Uterus (tissue), 2 donors: Measurements from ENCODE around the gene CASZ1.

Experiments
- CTCF ChIP-seq, 4 experiments: fragments of 200-600 bp in 2 of 4; fragments of 450-650 bp in 2 of 4; sonication (generic) in 2 of 4; IDR thresholded peaks; one replicate each; pipeline ENCODE4 v1.5.1; 2016 to 2019; ENCODE audit warnings: antibody characterized with exemption in 4 of 4, mild to moderate bottlenecking in 2 of 4, moderate library complexity in 1 of 4
- POLR2A ChIP-seq, 2 donors: fragments of 450-650 bp; IDR thresholded peaks; one replicate each; pipeline ENCODE4 v1.6.1; 2016; ENCODE audit warnings: antibody characterized with exemption in 2 of 2, mild to moderate bottlenecking in 1 of 2, moderate library complexity in 1 of 2

- TF ChIP-seq CTCF (IDR thresholded peaks at IDR 0.05) (no peak), POLR2A (IDR thresholded peaks at IDR 0.05) (no peak)
Measured at GRCh38 chr1:10814312-10814711, 17.9 kb upstream of the CASZ1 start.
